GM19023 (cell line): Measurements from ENCODE around the gene DOK6.

Experiments used
- ATAC-seq: cut with Tn5 transposase; IDR thresholded peaks from one replicate; pipeline ENCODE4 v1.9.1; 2021; ENCODE audit warnings: mild to moderate bottlenecking, moderate library complexity; ENCODE audit not compliant: unreplicated experiment

The DOK6 gene

GRCh38 chr18:69730664-69731063 lies 330.0 kb downstream of the DOK6 start:
- ATAC-seq: no peak

DNA sequence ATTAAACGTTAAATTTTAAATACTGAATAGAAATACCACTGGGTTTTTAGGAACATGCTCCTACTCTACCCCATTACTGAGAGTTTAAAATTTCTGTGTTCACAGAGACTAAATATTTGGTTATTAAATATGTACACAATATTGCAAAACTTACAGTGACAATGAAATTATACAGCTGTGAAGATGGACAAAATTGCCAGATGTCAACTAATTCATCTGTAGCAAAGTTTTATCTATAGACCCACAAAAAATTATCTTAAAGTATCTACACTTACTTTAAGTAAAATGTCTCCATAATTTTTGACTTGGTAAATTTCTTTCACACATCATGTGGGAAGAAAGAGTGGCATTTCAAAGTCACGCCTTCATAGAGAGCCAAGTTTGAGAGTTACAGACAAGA lies 333.8 kb downstream of the DOK6 start:
- no peak for ATAC-seq

- ATAC-seq: no peak
These were observed 336.0 kb downstream of the DOK6 start for GRCh38 chr18:69736730-69737129.

GRCh38 chr18:69737851-69738250 lies 337.2 kb downstream of the DOK6 start:
- no peak for ATAC-seq

DNA sequence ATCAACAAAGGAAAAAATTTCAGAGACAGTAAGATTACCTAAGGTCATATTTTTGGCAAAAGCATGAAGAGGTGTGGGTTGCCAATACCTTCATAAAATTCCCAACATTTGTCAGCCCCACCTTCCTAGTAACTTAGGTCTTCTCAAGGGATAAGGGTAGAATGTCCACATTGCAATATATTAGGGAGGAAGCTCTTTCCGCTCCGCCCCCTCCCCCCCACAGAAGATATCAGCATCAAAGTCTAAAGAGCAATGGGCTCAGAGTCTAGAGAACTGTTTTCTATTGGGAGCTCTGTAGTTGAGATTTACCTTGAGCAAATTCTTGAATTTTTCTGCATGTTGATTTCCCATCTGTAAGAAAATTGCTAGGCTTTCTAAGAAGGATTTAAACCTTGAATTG lies 346.7 kb downstream of the DOK6 start:
- no peak for ATAC-seq

DNA sequence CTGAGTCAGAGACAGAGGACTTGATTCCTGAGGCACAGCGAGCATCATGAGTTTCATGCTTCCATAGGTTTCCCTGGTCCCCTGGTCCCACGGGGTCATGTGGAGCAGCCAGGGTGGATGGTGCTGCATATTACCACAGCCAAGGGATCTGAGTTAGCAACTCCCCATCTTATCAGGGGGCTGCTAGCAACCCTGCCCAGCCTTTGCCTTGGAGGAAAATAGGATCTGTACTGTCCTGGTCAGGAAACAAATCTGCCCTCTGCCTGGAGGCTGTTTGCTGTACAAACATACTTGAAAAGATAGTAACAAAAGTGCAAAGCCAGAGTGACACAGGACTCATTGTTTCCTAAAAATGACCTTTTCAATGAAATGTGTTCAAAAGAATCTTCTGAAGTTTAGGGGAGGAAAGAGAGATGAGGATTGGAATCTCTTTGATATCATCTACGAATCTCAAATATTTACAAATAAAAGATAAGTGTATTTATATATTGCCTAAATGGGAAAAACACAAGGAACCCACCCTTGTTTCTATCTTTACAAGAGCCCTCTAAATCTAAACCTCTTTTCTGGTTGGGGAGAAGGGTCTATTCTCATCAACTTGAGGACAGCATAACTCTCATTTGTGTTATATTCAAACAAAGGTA lies 352.2 kb downstream of the DOK6 start:
- ATAC-seq: no peak

GRCh38 chr18:69754108-69754507 lies 353.4 kb downstream of the DOK6 start:
- ATAC-seq: no peak

DNA sequence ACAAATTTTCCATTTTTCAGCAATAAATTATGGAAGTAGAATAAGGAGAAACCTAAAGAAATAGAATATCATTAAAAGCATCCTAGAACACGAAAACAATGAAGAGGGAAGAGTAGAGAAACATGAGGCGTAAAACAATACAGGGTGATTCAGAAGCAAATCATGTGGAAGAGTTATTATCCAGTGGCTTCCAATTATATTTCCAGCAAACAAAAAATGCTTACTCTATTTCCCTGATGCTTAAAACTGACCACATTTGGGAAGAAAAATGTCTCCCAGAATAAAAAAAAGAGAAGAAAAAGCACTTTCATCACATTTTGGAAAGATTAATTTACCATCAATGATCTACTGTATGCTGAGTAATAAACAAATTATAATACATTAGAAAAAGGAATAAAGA lies 354.4 kb downstream of the DOK6 start:
- no peak for ATAC-seq

GRCh38 chr18:69755856-69756496 lies 355.3 kb downstream of the DOK6 start:
- ATAC-seq: no peak

DNA sequence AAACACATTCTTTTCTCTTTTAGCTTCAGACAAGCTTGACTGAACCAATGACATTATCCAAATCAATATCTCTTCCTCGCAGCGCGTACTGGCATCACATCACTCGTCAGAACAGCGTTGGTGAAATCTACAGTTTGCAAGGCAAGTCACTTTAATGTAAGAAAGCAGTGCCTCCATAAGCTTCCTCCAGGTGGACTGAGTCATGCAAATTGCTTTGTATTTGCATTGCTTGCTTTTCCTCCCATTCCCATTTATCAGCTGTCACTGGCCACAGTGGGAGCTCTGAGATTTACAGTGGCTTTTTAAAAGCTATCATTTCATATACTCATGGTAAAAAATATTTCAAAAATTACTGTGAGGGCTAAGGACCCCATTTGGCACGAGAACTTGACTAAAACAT lies 357.0 kb downstream of the DOK6 start:
- no peak for ATAC-seq

GRCh38 chr18:69758458-69758857 lies 357.8 kb downstream of the DOK6 start:
- ATAC-seq: no peak

GRCh38 chr18:69759046-69759445 lies 358.4 kb downstream of the DOK6 start:
- no peak for ATAC-seq

DNA sequence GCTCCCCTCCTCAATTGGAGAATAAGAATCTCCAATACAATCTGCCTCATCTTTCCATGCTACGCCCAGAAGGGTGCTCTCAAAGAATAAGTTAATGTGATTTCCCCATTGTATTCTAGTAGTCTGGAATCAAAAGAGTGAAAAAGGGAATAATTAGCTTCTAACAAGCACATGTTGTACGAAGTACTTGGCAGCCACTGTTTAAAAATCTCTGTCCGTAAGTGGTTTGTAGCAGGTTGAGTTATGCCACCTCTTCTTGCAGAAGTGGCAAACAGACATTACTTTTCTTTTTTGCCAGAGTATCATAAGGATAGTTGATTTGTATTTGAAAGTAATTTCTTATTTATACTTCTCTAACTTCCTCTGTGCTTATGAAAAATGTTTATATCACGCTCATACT lies 362.3 kb downstream of the DOK6 start:
- ATAC-seq: no peak

- no peak for ATAC-seq
These were observed 363.1 kb downstream of the DOK6 start for GRCh38 chr18:69763821-69764220.

DNA sequence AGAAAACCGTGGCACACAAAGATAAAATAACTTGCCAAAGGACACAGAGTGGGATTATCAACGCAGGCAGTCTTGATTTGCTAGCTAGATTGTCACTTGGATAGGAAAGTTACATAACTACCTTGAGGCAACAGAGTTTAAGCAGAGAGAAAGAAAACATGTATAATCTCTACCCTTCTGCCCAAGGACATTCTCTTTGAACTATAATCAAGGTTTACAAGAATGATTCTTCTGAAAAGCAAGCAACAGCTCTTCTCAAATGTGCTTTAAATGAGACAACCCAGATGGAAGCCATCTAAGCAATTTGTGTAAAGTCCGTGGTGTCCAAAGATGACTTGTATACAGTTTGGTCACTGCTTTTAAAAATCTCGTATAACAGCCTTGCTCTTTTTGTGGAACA lies 369.6 kb downstream of the DOK6 start:
- no peak for ATAC-seq

DNA sequence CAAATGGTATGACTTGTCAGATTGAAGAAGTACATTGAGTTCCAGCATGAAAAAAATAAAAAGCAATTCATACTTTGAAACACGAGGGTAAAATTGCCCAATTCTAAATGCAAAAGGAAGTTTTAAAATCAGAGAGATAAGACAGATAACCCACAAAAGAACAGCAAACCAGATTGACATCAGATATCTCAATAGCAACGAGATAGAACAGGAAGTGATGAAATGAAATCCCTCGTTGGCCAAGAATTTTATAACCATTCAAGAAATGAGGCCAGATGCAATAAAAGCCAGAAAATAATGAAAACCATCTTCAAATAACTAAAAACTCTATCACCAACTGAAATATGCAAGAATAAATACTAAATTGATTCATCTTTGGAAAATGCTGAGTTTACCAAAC lies 374.1 kb downstream of the DOK6 start:
- no peak for ATAC-seq

DNA sequence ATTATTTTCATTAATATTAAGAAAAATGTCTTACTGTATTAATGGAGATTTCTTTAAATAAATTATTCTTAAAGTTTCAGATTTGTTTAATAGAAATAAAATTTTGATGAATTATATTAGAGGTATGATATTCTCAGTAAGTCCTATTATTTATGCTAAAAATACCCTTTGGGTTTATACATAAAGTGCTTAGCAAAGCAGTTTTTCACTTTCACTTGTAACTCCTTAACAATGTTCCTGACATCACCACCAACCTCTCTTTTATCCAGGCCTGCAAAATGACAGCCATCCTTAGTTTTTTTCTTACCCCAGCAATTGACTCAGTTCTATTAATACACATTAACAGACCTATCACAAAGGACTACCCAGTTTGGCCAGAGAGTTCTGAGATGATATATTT lies 376.6 kb downstream of the DOK6 start:
- ATAC-seq: no peak

DNA sequence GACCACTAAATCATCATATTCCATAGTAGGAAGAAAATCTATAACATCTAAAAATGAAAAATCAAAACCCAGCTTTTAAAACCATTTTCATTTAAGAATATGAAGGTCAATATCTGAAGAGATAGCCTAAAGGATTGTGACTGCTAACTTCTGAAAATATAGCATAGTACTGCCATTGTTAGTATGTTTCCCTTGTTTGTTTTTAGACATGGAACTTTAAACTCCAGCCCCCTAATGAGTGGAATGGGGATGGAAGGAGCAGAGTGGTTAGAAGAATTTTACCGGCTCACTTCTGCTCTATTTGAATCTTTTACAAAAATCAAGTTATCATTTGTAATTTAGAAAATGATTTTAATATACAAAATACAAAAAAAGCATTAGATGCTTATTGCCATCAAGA lies 378.0 kb downstream of the DOK6 start:
- no peak for ATAC-seq

DNA sequence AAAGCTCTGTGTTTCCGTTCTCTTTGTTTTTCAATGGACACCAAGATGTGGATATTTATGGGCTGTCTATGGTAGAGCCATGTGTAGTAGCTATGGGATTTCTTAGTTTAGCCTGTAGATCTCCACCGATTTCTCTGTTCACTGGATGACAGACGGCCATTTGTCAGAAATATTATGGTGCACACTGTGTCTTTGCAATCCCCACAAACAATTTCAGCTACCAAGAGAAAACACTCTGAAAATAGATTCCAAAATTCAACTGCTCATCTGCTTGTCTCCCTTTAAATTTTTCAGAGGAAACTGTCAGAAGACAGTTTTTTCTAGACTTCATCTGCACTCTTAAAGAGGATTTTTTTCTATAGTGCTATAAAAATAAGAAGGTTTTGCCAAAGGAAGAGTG lies 380.2 kb downstream of the DOK6 start:
- no peak for ATAC-seq

DNA sequence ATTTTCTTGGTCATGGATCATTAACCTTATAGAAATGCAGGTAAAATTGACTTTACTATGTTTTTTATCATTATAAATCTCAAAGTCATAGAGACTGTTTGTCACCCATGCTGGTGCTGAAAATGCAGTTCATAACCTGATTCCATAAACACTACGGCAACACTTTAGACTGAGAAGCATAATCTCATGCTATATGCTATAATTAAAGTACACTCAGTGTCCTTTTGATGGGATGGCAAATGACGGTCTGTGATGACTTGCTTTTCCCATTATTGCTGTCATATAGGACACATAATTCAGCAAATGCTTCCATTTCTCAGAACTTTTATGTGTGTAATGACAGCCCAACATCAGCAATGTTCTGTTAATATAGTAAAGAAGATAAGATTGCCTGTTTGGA lies 384.1 kb downstream of the DOK6 start:
- no peak for ATAC-seq

- no peak for ATAC-seq
These were observed 384.8 kb downstream of the DOK6 start for GRCh38 chr18:69785466-69785865.

DNA sequence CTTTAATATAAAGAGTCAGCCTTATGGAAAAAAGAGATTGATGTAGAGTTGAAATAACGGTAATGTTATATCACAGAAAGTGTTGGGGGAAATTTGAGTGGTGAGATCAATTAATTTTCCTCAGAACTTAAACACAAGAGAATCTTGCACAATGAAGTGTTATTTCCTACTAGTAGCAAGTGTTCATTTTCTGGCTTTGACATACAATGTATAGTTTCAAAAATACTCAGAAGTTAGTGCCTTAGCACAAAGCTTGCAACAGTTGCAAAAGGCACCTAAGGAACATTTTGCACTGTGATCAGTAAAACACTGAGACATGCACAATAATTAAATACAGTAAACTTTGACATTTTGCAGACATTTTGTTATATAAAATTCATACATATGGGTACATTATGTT lies 385.7 kb downstream of the DOK6 start:
- ATAC-seq: no peak
